Right kidney (tissue), 9 donors: ENCODE data around the gene ZNF300.
A peak's percentile ranks its signal among the peaks of the same experiment; 100 is the strongest.
"Not testable (repeated sequence)": the region's sequence is repeated elsewhere in the genome, so short reads cannot be mapped to it uniquely, and the experiment has no call there.

ENCODE experiments used
- DNase-seq: peaks from one replicate; pipeline ENCODE4 v3.0.0-alpha.2; 2016
- long read RNA-seq, 8 donors: transcript quantifications; one replicate each; lab custom pipeline, GENCODE V29; 2026

The ZNF300 gene
- long read RNA-seq, donor 1, full-length matches to known transcripts: 5 of 5 reads
- long read RNA-seq, donor 1, partial matches to known transcripts: 0 of 5 reads
- long read RNA-seq, donor 1, other reads (novel, unspliced or antisense): 0 of 5 reads
- long read RNA-seq, donor 2, full-length matches to known transcripts: 5 of 5 reads
- long read RNA-seq, donor 2, partial matches to known transcripts: 0 of 5 reads
- long read RNA-seq, donor 2, other reads (novel, unspliced or antisense): 0 of 5 reads
- long read RNA-seq, donor 3, full-length matches to known transcripts: 3 of 9 reads
- long read RNA-seq, donor 3, partial matches to known transcripts: 6 of 9 reads
- long read RNA-seq, donor 3, other reads (novel, unspliced or antisense): 0 of 9 reads
- long read RNA-seq, donor 4, full-length matches to known transcripts: 9 of 9 reads
- long read RNA-seq, donor 4, partial matches to known transcripts: 0 of 9 reads
- long read RNA-seq, donor 4, other reads (novel, unspliced or antisense): 0 of 9 reads
- long read RNA-seq, donor 5, full-length matches to known transcripts: 5 of 5 reads
- long read RNA-seq, donor 5, partial matches to known transcripts: 0 of 5 reads
- long read RNA-seq, donor 5, other reads (novel, unspliced or antisense): 0 of 5 reads
- long read RNA-seq, donor 6, full-length matches to known transcripts: 4 of 4 reads
- long read RNA-seq, donor 6, partial matches to known transcripts: 0 of 4 reads
- long read RNA-seq, donor 6, other reads (novel, unspliced or antisense): 0 of 4 reads
- long read RNA-seq, donor 7, full-length matches to known transcripts: 3 of 12 reads
- long read RNA-seq, donor 7, partial matches to known transcripts: 9 of 12 reads
- long read RNA-seq, donor 7, other reads (novel, unspliced or antisense): 0 of 12 reads
- long read RNA-seq, donor 8, full-length matches to known transcripts: 5 of 5 reads
- long read RNA-seq, donor 8, partial matches to known transcripts: 0 of 5 reads
- long read RNA-seq, donor 8, other reads (novel, unspliced or antisense): 0 of 5 reads

DNA sequence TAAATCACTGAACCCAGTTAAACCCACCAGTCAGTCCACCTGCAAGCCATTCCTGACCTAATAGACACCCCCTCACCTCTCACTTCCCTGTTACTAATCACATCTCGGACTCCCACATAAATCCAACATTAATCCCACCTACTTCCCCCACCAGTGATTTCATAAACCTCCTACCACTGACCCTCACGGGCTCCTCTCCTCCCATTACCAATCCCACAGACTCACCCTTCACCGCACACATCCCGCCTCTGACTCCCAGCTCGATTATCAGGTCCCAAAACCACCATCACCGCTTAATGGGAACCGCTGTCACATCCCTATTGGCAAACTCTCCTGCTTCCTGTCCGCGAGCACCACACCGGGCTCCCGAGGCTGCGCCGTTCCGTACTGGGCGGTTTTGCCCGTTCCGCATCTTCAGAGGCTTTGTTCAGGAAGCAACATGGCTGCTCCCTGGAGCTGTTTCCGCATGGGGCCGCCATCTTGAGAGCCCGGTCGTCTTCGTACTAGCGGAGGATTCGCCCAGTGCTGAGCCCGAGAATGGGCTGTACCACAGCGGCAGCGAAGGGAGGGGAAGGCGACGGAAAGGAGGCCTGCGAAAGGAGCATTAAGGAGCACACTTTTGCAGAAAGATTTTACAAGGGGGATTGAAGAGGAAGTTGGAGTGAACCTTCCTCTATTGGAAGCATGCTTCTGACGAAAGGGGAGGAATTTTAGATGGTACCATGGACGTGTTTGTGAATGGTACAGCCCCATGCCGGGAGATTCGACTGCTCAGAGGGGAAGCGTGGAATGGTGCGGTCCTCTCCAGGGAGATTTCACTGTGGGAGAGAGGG, at the start of gene ZNF300:
Gene ZNF300 (minus strand): TSS at position 502 of the 833 bp plus-strand sequence. CDS start 1,825 bp downstream, outside the sequence.
- DNase-seq: peak; percentile 98

DNA sequence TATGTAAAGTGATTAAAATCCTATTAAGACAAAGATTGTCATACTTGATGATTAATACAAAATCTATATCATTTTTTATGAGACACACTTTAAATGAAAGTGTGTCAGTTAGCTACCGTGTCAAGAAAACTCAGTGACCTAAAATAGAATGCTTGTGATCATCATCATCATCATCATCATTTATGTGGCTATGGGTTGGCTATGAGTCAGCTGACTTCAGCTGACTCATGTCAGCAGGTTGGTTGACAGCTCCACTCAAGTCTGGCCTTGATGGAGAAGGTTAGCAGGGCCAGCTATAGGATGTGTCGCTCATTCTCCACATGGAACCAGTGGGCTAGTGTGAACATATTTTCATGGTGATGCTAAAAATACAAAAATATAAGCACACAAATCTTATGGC, 43.8 kb upstream of the ZNF300 start:
- DNase-seq: no peak

- peak; percentile 94 for DNase-seq
Observed at GRCh38 chr5:150946351-150946905, 41.6 kb upstream of the ZNF300 start.

DNA sequence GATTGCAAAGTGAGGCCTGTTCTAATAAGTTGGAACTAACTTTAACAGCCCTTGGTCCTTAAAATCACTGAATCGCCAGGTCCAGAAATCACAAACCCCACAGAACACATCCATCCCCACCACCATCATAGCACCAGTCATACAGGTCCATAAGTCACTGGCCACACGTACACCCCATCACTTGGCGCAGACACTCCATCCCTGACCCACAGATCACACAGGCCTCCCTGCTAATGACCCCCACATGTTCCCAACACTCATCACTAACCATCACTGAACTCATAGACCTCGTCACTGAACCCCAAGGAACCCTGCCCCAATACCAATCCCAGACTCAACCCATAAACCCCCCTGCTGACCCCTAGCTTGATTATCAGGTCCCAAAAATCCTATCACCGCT, 41.2 kb upstream of the ZNF300 start:
- no peak for DNase-seq

DNA sequence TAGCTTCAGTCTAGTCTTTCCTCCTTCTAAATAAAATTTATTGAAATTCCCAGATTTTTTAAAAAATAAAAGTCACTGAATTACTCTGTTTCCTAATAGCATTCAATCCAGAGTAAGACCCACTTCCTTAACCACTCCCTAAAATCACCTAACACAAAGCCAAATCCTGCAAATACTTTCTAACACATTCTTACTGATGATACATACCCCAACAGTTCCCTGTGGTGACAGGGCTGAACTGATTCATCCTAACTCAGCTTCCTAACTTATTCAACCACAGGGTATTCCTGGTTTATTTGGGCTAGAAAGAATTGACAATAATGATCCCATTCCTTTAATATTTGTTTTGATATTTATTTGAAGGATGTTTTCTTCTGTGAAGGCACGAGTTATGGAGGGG, 40.7 kb upstream of the ZNF300 start:
- no peak for DNase-seq

DNA sequence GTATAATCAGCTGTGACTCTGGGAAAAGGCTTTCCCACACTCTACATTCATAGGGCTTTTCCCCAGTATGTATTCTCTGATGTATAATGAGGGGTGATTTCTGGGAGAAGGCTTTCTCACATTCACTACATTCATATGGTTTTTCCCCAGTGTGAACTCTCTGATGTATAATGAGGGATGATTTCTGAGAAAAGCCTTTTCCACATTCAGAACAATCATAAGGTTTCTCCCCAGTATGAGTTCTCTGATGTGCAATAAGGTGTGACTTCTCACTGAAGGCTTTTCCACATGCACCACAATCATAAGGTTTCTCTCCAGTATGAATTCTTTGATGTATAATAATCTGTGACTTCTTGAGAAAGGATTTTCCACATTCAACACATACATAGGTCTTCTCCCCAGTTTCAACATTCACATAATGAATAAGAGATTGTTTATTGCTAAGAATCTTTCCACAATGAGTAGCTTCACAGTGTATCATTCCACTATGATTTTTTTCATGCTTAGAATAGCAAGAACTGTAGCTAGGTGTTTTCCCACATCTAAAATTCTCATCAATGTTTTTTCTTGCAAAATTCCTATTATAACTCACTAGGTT, 26.7 kb upstream of the ZNF300 start:
- DNase-seq: no peak

- no peak for DNase-seq
Observed at GRCh38 chr5:150918613-150919012, 13.8 kb upstream of the ZNF300 start.

DNA sequence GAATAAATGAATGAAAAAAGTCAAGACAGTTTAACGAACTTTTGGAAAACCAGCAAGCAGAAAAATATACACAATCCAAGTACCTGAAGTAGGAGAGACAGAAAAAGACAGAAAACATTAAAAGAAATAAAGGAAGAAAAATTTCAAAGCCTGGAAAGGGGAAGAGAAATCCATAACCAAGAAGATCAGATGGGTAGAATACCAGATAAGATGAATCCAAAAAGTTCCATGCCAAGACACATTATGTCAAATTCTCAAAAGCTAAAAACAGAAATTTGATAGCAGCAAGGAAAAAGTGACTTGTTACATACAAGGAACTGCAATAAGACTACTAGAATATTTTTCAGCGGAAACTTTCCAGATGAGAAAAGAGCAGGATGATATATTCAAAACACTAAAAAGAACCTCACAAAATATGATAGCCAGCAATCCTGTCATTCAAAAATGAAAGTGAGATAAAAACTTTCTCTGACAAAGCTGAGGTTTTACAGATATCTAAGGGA, 7.6 kb upstream of the ZNF300 start:
- DNase-seq: no peak

DNA sequence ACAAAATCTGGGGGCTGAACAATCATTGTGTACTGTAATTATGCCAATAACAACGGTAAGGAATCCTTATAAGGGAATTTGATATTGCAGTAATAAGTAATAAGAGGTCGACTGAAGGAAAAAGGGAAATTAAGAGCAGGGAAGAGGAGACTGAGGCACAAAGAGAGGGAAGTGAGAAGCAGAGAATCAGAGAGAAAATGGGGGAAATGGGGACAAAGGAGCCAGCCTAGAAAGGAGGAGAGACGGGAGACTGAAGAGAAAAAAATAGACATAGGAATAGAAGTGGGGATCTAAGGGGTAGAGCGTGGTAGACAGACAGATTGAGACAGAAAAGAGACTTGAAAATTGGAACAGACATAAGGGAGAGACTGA, 518 bp upstream of the ZNF300 start:
- DNase-seq: peak; percentile 10

- no peak for DNase-seq
Observed at GRCh38 chr5:150901446-150901845, 3.3 kb downstream of the ZNF300 start.

- DNase-seq: no peak
Observed at GRCh38 chr5:150895431-150896428, 9.1 kb downstream of the ZNF300 start.

DNA sequence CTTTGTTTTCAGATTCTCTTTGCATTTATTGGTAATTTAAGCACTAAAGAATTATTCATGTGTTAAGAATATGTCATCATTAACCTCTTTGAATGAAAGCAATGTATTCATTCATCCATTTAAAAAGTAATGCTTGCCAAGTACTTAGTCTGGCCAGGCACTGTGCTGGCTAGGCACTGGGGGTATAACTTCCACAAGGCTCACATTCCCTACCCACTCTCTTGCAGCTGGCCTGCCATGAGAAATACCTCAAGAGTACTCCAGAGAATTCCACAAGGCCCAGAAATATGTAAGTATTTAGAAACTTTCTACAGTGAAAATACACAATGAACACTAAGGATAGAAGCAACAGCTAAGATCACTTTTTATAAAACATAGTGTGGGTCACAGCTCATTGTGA, 25.4 kb downstream of the ZNF300 start:
- DNase-seq: no peak

- DNase-seq: no peak
Observed at GRCh38 chr5:150862070-150862469, 42.7 kb downstream of the ZNF300 start.

- no peak for DNase-seq
Observed at GRCh38 chr5:150860246-150860821, 44.4 kb downstream of the ZNF300 start.

- not testable (repeated sequence) for DNase-seq
Observed at GRCh38 chr5:150856700-150857099, 48.1 kb downstream of the ZNF300 start.

DNA sequence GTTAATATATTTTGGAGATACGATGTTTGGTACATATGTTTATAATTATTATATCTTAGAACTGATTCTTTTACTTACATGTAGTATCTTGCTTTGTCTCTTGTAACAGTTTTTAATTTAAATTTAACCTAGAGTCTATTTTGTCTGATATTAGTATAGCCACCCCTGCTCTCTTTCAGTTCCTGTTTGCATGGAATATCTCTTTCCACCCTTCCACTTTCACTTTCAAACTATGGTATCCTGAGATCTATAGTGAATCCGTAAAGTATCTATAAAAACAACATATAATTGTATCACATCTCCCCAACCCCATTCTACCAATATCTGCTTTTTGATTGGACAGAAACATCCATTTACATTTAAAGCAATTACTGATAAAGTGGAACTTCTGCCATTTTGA, 51.2 kb downstream of the ZNF300 start:
- DNase-seq: no peak

GRCh38 chr5:150851039-150851438, 53.7 kb downstream of the ZNF300 start:
- DNase-seq: no peak

GRCh38 chr5:150848271-150848670, 56.5 kb downstream of the ZNF300 start:
- DNase-seq: no peak

- DNase-seq: no peak
Observed at GRCh38 chr5:150847334-150847695, 57.5 kb downstream of the ZNF300 start.
